ENCODE measurements around the gene FTSJ1. TPM values are rescaled to one million over a fixed set of nuclear protein-coding genes. Genes with fewer than 3 reads are reported as not detected.

Gene FTSJ1
- total and polyA plus RNA-seq, 4 donors = 18.2 to 48.3 (median 44.8) TPM

- 77 to 85% methylated on average over 2 of the region's 2 CpGs for WGBS, 2 donors
- H3K9ac ChIP-seq (ENCODE audit: insufficient read depth in 1 of 2, low read length in 2 of 2) = no peak overlapping the region
- peaks cover 0 to 1% (median 0%) of the 10 kb centered on the region in 4 donors for H3K36me3 ChIP-seq (ENCODE audit: control insufficient read depth in 4 of 4, insufficient read depth in 4 of 4, low read length in 4 of 4)
- no peak for TF ChIP-seq CTCF (IDR thresholded peaks at IDR 0.05; ENCODE audit: control extremely low read depth, extremely low read depth)
- H3K9me3 ChIP-seq (ENCODE audit: control insufficient read depth in 4 of 4, insufficient read depth in 3 of 4, low read length in 3 of 4) = peaks cover 0 to 9% (median 0%) of the 10 kb centered on the region in 4 donors
- H3K27me3 ChIP-seq (ENCODE audit: control insufficient read depth in 3 of 3, insufficient read depth in 3 of 3, low read length in 2 of 3) = no peaks in the 10 kb centered on the region
- H3K4me1 ChIP-seq (ENCODE audit: control insufficient read depth in 5 of 5, insufficient read depth in 5 of 5, low read length in 5 of 5) = no peaks in the 10 kb centered on the region
- DNase-seq (no peak), ATAC-seq (ENCODE audit: insufficient read depth, low FRiP score) (no peak)
- no peak overlapping the region for H3K4me3 ChIP-seq
- no peak overlapping the region for H3K27ac ChIP-seq (ENCODE audit: low read depth in 1 of 2, low read length in 1 of 2)
Measured at GRCh38 chrX:48520455-48520854, 44.5 kb downstream of the FTSJ1 start.

GRCh38 chrX:48520976-48521352, 45.0 kb downstream of the FTSJ1 start:
- 35 to 46% methylated on average over 2 of the region's 2 CpGs for WGBS, 2 donors
- Histone ChIP-seq H3K4me3 (no peak overlapping the region), H3K4me1 (ENCODE audit: control insufficient read depth in 5 of 5, insufficient read depth in 5 of 5, low read length in 5 of 5) (no peaks in the 10 kb centered on the region), H3K27me3 (ENCODE audit: control insufficient read depth in 3 of 3, insufficient read depth in 3 of 3, low read length in 2 of 3) (no peaks in the 10 kb centered on the region), H3K9me3 (ENCODE audit: control insufficient read depth in 4 of 4, insufficient read depth in 3 of 4, low read length in 3 of 4) (peaks cover 0 to 9% (median 0%) of the 10 kb centered on the region in 4 donors), H3K36me3 (ENCODE audit: control insufficient read depth in 4 of 4, insufficient read depth in 4 of 4, low read length in 4 of 4) (peaks cover 0 to 1% (median 0%) of the 10 kb centered on the region in 4 donors), H3K27ac (ENCODE audit: low read depth in 1 of 2, low read length in 1 of 2) (peak overlapping the region; percentile 58 to 84), H3K9ac (ENCODE audit: insufficient read depth in 1 of 2, low read length in 2 of 2) (no peak overlapping the region)
- no peak for DNase-seq
- no peak for TF ChIP-seq CTCF (IDR thresholded peaks at IDR 0.05; ENCODE audit: control extremely low read depth, extremely low read depth)
- no peak for ATAC-seq (ENCODE audit: insufficient read depth, low FRiP score)

GRCh38 chrX:48521353-48522243, 45.6 kb downstream of the FTSJ1 start, which contains the start of gene EBP:
Gene EBP, plus strand, starts transcription at chrX:48521808. Its CDS starts 1,964 bp downstream, at chrX:48523772.
- Histone ChIP-seq H3K4me3 (peak within 1 kb of the TSS; percentile 40), H3K9me3 (ENCODE audit: control insufficient read depth in 4 of 4, insufficient read depth in 3 of 4, low read length in 3 of 4) (peaks cover 0 to 9% (median 0%) of the 10 kb centered on the region in 4 donors), H3K9ac (ENCODE audit: insufficient read depth in 1 of 2, low read length in 2 of 2) (peak within 1 kb of the TSS; percentile 14 to 46), H3K4me1 (ENCODE audit: control insufficient read depth in 5 of 5, insufficient read depth in 5 of 5, low read length in 5 of 5) (no peaks in the 10 kb centered on the region), H3K36me3 (ENCODE audit: control insufficient read depth in 4 of 4, insufficient read depth in 4 of 4, low read length in 4 of 4) (peaks cover 0 to 1% (median under 1%) of the 10 kb centered on the region in 4 donors), H3K27ac (ENCODE audit: low read depth in 1 of 2, low read length in 1 of 2) (peak within 1 kb of the TSS; percentile 58 to 84), H3K27me3 (ENCODE audit: control insufficient read depth in 3 of 3, insufficient read depth in 3 of 3, low read length in 2 of 3) (no peaks in the 10 kb centered on the region)
- peak; percentile 90 to 91 (median 91) for DNase-seq
- no peak for TF ChIP-seq CTCF (IDR thresholded peaks at IDR 0.05; ENCODE audit: control extremely low read depth, extremely low read depth)
- ATAC-seq (ENCODE audit: insufficient read depth, low FRiP score) = peak; percentile 96
- 0 to 35% methylated on average over 33 to 66 of the region's 66 CpGs for WGBS, 2 donors
